Common myeloid progenitor, CD34-positive (primary cell): ENCODE data around the gene SLCO4A1.

Experiments
- CTCF ChIA-PET: fragments of 350-600 bp; sonication (Branson Sonifier 250); formaldehyde crosslinking; loops from one replicate; lab custom pipeline; 2021; ENCODE audit warnings: antibody characterized with exemption; lab: Charles Lee
- POLR2A ChIA-PET: fragments of 350-600 bp; sonication (Branson Sonifier 250); formaldehyde crosslinking; loops from one replicate; lab custom pipeline; 2021; ENCODE audit warnings: antibody characterized with exemption; lab: Charles Lee
- DNase-seq, 3 donors: peaks; one replicate each; pipeline versions ENCODE4 v3.0.0 to v3.0.0-alpha.2; 2013
- H3K27ac ChIP-seq, 2 experiments: 1 replicate in 1 of 2; 2 replicates in 1 of 2; pipeline ENCODE4 v1.7.0; 2013; ENCODE audit warnings: inconsistent platforms in 2 of 2, low read length in 2 of 2, mild to moderate bottlenecking in 2 of 2, low read depth in 1 of 2, moderate library complexity in 1 of 2; ENCODE audit not compliant: severe bottlenecking in 2 of 2, insufficient read depth in 1 of 2, poor library complexity in 1 of 2
- H3K27me3 ChIP-seq, 5 experiments: replicated peaks in 2 of 5; 1 replicate in 3 of 5; 2 replicates in 2 of 5; pipeline versions ENCODE4 v1.6.1 to v1.7.0; 2013; ENCODE audit warnings: low read length in 4 of 5, mild to moderate bottlenecking in 2 of 5, moderate library complexity in 2 of 5, inconsistent platforms in 1 of 5; ENCODE audit not compliant: insufficient read depth in 5 of 5, control insufficient read depth in 4 of 5
- H3K36me3 ChIP-seq, 4 experiments: 1 replicate in 2 of 4; 2 replicates in 2 of 4; pipeline versions ENCODE4 v1.6.1 to v1.7.0; 2013; ENCODE audit warnings: low read length in 3 of 4, control low read depth in 1 of 4, mild to moderate bottlenecking in 1 of 4; ENCODE audit not compliant: control insufficient read depth in 4 of 4, insufficient read depth in 4 of 4
- H3K4me1 ChIP-seq, 4 experiments: 1 replicate in 3 of 4; 2 replicates in 1 of 4; pipeline versions ENCODE4 v1.6.1 to v1.7.1; 2013; ENCODE audit warnings: low read length in 3 of 4, mild to moderate bottlenecking in 3 of 4, control low read depth in 1 of 4, inconsistent platforms in 1 of 4, moderate library complexity in 1 of 4; ENCODE audit not compliant: control insufficient read depth in 4 of 4, insufficient read depth in 4 of 4; ENCODE audit errors: control extremely low read depth in 1 of 4
- H3K4me3 ChIP-seq, 7 experiments: 1 replicate in 4 of 7; 2 replicates in 3 of 7; pipeline versions ENCODE4 v1.5.1 to v1.7.0; 2013; ENCODE audit warnings: mild to moderate bottlenecking in 7 of 7, low read length in 6 of 7, moderate library complexity in 6 of 7, inconsistent platforms in 2 of 7, low read depth in 2 of 7, control low read depth in 1 of 7; ENCODE audit not compliant: insufficient read depth in 4 of 7, control insufficient read depth in 1 of 7; ENCODE audit errors: extremely low read depth in 1 of 7
- H3K9me3 ChIP-seq, 5 experiments: 1 replicate in 4 of 5; 2 replicates in 1 of 5; pipeline versions ENCODE4 v1.6.1 to v1.7.1; 2013; ENCODE audit warnings: low read length in 4 of 5, mild to moderate bottlenecking in 2 of 5, inconsistent platforms in 1 of 5, low read depth in 1 of 5, moderate library complexity in 1 of 5; ENCODE audit not compliant: control insufficient read depth in 4 of 5, insufficient read depth in 2 of 5; ENCODE audit errors: control extremely low read depth in 1 of 5
- WGBS: methylation state at CpG from one replicate; pipeline ENCODE4 v1.1.5; 2013; ENCODE audit not compliant: insufficient coverage; 5-methylcytosine and 5-hydroxymethylcytosine counted together

Gene SLCO4A1

DNA sequence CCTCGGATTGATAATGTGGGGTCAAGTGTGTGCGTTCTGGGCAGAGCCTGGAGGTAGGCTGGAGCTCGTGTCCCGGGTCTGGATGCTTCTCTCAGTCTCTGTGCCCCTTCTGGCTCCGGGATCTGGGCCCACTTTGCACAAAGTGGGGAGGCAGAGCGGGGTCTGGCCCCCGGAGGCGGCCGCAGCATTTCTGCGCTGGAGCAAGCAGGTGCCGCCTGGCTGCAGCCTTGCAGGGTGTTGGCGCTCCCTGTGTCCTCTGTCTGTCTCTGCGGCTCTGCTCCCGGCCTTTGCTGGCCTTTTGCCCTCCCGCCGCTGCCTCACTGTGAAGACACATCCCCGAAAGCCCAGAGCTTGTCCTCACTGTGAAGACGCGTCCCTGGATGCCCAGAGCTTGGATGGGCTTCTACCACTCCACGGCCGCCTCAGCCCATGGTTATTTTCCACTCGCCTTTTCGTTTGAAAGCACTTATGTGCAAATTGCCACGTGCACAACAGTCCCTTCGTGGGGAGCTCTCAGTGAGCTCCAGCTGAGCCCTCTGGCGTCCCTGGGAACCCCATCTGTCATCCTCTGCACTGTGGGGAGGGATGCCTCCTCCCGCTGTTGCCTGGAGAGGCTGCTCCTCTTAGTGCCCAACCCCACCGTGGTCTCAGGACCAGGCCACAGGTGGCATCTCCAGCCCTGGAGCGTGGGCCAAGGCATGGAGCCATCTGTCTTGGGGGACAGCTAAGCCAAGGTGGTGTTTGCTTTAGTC lies 17.4 kb downstream of the SLCO4A1 start:
- no peak for DNase-seq
- Histone ChIP-seq H3K36me3 (peaks cover 0 to 93% (median 48%) of the 10 kb centered on the region in 4 experiments), H3K4me3 (no peak overlapping the region), H3K4me1 (no peaks in the 10 kb centered on the region), H3K9me3 (no peaks in the 10 kb centered on the region), H3K27ac (no peak overlapping the region), H3K27me3 (no peaks in the 10 kb centered on the region)
- ChIA-PET CTCF (no interaction called here), POLR2A (no interaction called here)
- WGBS, result 98% methylated on average over 29 of the region's 29 CpGs

DNA sequence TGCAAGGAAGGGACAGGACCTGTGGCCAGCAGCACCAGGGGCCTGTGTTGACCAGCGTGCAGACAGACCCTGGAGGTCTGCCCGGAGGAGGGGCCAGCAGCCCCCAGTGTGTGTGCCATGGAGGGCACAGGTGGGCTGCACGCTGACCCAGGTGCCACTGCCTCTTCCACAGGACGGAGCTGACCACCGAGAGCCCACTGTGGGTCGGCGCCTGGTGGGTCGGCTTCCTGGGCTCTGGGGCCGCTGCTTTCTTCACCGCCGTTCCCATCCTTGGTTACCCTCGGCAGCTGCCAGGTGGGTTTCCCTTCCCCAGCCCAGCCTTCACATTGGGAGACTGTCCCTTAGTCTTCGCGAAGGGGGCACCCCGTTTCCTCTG lies 17.9 kb downstream of the SLCO4A1 start:
- no peak for DNase-seq
- Histone ChIP-seq H3K27me3 (no peaks in the 10 kb centered on the region), H3K9me3 (no peaks in the 10 kb centered on the region), H3K27ac (no peak overlapping the region), H3K4me3 (no peak overlapping the region), H3K4me1 (no peaks in the 10 kb centered on the region), H3K36me3 (peaks cover 0 to 96% (median 50%) of the 10 kb centered on the region in 4 experiments)
- POLR2A ChIA-PET, result no interaction called here
- CTCF ChIA-PET, result no interaction called here
- WGBS, result 98% methylated on average over 15 of the region's 15 CpGs

GRCh38 chr20:62660768-62661167 lies 18.5 kb downstream of the SLCO4A1 start:
- H3K27ac ChIP-seq, result no peak overlapping the region
- no peaks in the 10 kb centered on the region for H3K4me1 ChIP-seq
- H3K27me3 ChIP-seq, result no peaks in the 10 kb centered on the region
- WGBS, result 98% methylated on average over 16 of the region's 18 CpGs
- POLR2A ChIA-PET, result no interaction called here
- no peak overlapping the region for H3K4me3 ChIP-seq
- peaks cover 0 to 94% (median 52%) of the 10 kb centered on the region in 4 experiments for H3K36me3 ChIP-seq
- no peaks in the 10 kb centered on the region for H3K9me3 ChIP-seq
- CTCF ChIA-PET, result no interaction called here
- no peak for DNase-seq

DNA sequence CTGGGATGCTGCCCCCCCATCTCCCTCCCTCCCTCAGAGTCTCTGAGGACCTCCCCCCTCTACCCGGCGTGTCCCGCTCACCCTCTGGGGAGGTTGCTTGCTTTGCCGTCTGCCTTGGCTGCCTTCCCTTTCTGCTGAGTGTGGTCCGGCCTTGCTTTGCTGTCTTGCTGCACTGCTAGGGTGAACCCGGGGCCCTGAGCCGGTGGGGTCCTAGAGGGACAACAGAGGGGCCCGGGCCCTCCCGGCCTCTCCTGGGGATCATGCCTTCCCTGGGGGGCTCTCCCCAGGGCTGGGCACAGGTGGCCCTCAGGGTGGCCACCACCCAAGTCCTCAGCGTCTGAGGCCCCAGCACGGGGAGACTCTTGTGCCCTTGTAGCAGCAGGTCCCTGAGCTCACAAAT lies 19.3 kb downstream of the SLCO4A1 start:
- H3K4me3 ChIP-seq, result no peak overlapping the region
- ChIA-PET POLR2A (no interaction called here), CTCF (no interaction called here)
- no peak overlapping the region for H3K27ac ChIP-seq
- H3K4me1 ChIP-seq, result no peaks in the 10 kb centered on the region
- no peaks in the 10 kb centered on the region for H3K9me3 ChIP-seq
- 98% methylated on average over 11 of the region's 11 CpGs for WGBS
- H3K27me3 ChIP-seq, result no peaks in the 10 kb centered on the region
- DNase-seq, result no peak
- H3K36me3 ChIP-seq, result peaks cover 0 to 92% (median 46%) of the 10 kb centered on the region in 4 experiments

DNA sequence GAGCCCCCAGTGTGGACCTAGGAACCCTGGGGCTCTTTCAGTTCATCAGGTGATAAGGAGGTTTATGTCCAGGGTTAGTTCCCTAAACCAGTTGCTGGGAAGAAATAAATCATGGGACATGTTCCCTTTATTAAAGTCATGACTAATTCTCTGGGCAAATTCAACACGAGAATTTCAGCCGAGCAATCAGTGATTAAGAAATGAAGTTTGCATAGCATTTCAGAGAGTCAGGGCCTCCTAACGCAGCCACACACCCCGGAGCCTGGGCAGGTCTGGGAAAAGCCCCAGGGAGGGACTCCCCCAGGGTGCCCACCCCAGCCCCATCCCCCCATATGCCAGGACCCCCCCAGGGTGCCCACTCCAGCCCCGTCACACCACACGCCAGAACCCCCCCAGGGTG lies 20.1 kb downstream of the SLCO4A1 start:
- Histone ChIP-seq H3K27me3 (no peaks in the 10 kb centered on the region), H3K36me3 (peaks cover 0 to 92% (median 46%) of the 10 kb centered on the region in 4 experiments), H3K27ac (no peak overlapping the region), H3K9me3 (no peaks in the 10 kb centered on the region), H3K4me3 (no peak overlapping the region), H3K4me1 (no peaks in the 10 kb centered on the region)
- CTCF ChIA-PET, result no interaction called here
- DNase-seq, result no peak
- POLR2A ChIA-PET, result no interaction called here
- WGBS, result 100% methylated on average over 4 of the region's 6 CpGs

DNA sequence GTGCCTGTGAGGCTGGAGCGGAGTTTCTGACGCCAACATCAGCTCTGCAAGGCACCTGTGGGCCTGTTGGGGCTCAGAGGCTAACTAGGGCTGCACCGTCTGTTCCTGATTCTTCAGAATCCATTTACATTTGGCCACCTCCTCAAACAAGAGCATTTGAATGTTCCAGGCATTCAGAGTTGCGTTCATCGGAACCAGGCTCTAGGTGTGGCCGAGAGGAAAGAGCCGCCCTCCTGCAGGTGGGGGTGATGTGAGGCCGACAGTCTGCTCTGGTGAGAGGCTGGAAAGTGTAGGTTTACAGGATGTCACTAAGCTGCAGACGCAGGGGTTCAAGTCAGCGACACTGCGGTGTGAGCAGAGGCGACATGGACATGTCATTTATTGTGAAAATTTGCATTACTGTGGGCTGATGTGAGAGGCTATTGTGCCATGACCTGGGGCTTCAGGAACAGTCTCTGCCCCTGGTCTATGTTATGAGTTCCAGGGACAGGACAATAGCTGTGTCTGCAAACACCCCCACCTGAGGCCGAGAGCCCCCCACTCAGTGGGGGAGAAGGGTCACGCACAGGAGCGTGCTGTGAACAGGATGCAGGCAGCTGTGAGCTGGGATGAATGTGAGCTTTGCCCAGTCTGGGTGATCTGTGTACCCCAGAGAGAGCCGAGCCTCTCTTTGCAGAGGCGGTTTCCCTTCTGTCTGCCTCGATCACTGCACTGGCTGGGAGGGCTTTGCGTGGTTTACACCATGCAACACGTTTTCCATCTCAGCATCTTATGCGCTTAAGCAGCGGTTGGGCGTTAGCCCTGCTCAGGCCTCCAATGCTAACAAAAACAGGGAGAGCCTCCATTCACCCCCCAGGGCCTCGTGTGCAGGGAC lies 21.1 kb downstream of the SLCO4A1 start:
- H3K9me3 ChIP-seq, result no peaks in the 10 kb centered on the region
- H3K36me3 ChIP-seq, result peaks cover 0 to 92% (median 45%) of the 10 kb centered on the region in 4 experiments
- 92% methylated on average over 23 of the region's 24 CpGs for WGBS
- CTCF ChIA-PET, result interaction anchor here (1.0 to 2.0 kb wide), 7 partner anchors 7 to 145 kb away, joined by 3 to 10 read pairs (median 4); no protein-coding TSS in a partner anchor
- POLR2A ChIA-PET, result interaction anchor here (0.7 kb wide), 1 partner anchor 147 kb away, joined by 3 read pairs; no protein-coding TSS in a partner anchor
- H3K27ac ChIP-seq, result no peak overlapping the region
- DNase-seq, result no peak
- no peaks in the 10 kb centered on the region for H3K4me1 ChIP-seq
- H3K4me3 ChIP-seq, result no peak overlapping the region
- no peaks in the 10 kb centered on the region for H3K27me3 ChIP-seq
